Ovary (tissue), 3 donors: ENCODE results near the gene CCDC171.

ENCODE experiments used
- EP300 ChIP-seq: sonication (generic); formaldehyde crosslinking; IDR thresholded peaks from one replicate; pipeline ENCODE4 v1.6.1; 2017; ENCODE audit warnings: antibody characterized with exemption
- POLR2A ChIP-seq: fragments of 450-650 bp; IDR thresholded peaks from one replicate; pipeline ENCODE4 v1.6.1; 2017; ENCODE audit warnings: antibody characterized with exemption, mild to moderate bottlenecking, moderate library complexity
- TF ChIP-seq, protein P1 (sequence below), 3 donors: fragments of 450-650 bp in 2 of 3; fragments of 200-600 bp in 1 of 3; IDR thresholded peaks; one replicate each; pipeline versions ENCODE4 v1.5.1 to v1.8.0; 2016 to 2022; ENCODE audit warnings: antibody characterized with exemption in 3 of 3, mild to moderate bottlenecking in 1 of 3
- donor health status: DM: no; HTN: no; CAD: no.

DNA sequence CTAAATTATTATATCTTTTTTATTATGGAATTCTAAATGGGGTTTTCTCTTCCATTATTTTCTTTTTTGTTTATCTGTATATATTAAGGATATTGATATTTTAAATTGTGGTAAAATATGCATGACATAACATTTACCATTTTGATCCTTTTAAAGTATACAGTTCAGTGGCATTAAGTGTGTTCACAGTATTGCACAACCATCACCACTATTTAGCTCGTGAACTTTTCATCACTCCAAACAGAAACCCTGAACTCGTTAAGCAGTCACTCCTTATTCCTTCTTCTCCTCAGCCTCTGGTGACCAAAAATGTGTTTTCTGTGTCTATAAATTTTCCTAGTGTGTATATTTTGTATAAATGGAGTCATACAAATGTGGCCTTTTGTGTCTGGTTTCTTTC, 188.2 kb downstream of the CCDC171 start:
- TF ChIP-seq, protein P1, sequence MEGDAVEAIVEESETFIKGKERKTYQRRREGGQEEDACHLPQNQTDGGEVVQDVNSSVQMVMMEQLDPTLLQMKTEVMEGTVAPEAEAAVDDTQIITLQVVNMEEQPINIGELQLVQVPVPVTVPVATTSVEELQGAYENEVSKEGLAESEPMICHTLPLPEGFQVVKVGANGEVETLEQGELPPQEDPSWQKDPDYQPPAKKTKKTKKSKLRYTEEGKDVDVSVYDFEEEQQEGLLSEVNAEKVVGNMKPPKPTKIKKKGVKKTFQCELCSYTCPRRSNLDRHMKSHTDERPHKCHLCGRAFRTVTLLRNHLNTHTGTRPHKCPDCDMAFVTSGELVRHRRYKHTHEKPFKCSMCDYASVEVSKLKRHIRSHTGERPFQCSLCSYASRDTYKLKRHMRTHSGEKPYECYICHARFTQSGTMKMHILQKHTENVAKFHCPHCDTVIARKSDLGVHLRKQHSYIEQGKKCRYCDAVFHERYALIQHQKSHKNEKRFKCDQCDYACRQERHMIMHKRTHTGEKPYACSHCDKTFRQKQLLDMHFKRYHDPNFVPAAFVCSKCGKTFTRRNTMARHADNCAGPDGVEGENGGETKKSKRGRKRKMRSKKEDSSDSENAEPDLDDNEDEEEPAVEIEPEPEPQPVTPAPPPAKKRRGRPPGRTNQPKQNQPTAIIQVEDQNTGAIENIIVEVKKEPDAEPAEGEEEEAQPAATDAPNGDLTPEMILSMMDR (IDR thresholded peaks at IDR 0.05): no peak
- no peak for TF ChIP-seq EP300
- no peak for TF ChIP-seq POLR2A
